GM19372 (cell line): Measurements from ENCODE around the gene SH3BP2.

ENCODE experiments used
- ATAC-seq: cut with Tn5 transposase; IDR thresholded peaks from one replicate; pipeline ENCODE4 v1.9.1; 2021; ENCODE audit warnings: mild to moderate bottlenecking, low read depth, moderate library complexity; ENCODE audit not compliant: unreplicated experiment

The SH3BP2 gene, protein sequence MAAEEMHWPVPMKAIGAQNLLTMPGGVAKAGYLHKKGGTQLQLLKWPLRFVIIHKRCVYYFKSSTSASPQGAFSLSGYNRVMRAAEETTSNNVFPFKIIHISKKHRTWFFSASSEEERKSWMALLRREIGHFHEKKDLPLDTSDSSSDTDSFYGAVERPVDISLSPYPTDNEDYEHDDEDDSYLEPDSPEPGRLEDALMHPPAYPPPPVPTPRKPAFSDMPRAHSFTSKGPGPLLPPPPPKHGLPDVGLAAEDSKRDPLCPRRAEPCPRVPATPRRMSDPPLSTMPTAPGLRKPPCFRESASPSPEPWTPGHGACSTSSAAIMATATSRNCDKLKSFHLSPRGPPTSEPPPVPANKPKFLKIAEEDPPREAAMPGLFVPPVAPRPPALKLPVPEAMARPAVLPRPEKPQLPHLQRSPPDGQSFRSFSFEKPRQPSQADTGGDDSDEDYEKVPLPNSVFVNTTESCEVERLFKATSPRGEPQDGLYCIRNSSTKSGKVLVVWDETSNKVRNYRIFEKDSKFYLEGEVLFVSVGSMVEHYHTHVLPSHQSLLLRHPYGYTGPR

DNA sequence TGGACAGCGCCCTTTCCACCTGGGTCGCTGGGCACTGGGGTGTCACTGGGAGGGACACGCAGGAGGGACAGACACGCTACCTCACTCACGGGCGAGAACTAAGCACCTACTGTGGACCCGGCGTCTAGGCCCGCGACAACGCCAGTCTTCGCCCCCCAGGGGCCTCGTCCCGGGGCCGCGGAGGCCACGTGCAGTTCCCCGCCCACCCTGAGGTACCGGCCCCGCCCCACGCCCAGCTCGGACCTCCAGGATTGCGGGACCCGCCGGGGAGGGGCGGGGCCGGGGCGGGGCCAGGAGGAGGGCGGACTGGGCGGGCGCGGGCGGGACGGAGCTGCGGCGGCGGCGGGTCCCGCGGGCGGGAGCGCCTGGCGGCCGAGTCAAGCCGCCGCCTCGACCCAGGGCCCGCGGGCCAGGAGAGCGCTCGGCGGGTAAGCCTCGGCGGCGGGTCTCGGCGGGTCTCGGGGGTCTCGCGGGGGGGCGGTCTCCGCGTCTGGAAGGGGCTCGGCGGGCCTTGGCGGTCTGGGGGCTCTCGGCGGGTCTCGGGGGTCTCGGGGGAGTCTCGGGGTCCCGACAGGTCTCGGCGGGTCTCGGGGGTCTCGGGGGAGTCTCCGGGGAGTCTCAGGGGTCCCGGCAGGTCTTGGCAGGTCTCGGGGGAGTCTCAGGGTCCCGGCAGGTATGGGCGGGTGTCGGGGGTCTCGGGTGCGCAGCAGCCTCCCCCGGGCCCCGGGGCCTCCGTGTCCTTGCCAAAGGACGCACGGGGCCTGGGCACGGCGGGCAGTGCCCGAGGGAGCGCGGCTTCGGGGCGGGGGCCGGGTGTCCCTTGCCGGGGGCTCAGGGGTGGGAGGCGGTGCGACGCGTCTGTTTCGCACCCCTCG lies at the start of gene SH3BP2:
SH3BP2 (plus strand) TSS at position 375 of the 875 bp plus-strand sequence. CDS start 27,533 bp downstream, outside the sequence.
- ATAC-seq = no peak

DNA sequence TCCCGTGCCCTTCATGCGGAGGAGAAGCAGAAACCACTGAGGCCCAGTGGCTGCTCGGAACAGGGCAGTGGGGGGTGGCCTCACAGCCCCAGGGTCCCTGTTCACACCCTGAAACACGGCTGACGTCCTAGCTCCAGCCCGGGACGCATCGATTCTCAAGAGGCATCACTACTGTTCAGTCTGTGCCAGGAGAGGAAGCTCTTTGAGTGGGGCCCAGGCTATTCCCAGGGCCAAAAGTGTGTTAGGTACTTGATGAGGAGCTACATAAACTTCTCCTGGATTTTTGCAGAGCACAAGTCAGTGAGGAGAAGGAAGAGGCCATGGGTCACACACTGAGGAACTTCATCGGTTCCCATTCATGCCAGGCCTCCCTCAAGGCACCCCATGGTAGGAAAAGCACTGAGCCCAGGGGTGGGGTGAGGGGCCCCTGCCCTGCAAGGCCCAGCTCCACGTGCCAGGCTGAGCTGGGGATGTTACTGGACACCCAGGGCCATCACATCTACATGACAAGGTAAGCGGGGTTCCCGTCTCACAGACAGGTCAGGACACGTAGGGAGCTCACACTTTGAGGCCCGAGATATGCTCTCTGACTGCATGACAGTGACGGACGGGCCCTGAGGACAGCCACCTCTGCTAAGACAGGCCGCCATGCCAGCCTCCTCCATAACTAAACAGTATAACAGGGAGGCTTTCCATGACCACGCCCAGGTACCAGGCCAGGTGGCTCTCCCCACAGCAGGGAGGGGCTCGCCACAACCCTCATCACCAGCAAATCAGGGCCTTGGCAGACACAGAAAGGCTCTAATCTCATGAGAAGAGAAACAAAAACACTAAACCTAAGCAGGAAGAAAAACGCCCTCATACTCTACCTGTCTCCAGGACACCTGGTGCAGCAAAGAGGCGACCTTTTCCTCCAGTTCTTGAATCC lies 49.1 kb upstream of the SH3BP2 start:
- no peak for ATAC-seq

DNA sequence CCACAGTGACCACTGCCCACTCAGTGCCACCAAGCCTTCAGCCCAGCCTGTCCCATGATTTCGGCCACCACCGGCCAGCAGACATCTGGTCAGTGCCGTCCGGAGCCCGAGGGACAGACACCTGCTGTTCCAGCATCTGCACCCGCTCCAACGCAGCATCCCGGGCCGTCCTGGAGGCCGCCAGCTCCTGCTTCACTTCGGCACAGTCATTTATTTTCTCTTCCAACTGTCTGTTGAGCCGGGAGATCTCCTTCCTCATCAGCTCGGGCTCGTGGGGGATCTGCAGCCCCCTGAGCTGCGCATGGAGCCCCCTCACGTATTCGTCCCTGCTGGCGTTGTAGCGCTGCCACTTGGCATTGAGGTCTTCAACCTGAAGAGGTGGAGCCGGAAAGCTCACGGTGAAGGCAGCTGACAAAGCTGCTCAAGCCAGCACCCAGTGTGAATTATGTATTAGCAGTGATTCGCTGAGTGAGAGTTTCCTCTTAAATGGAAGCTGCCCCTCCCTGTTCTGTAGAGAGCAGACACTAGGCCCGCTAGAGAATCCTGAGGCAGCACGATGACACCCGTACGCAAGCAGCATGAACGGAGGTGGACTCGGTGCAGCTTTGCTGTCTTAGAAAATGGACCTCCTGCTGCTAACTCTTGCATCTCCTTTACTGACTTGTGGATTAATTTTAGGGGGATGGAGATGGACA lies 48.2 kb upstream of the SH3BP2 start:
- no peak for ATAC-seq

DNA sequence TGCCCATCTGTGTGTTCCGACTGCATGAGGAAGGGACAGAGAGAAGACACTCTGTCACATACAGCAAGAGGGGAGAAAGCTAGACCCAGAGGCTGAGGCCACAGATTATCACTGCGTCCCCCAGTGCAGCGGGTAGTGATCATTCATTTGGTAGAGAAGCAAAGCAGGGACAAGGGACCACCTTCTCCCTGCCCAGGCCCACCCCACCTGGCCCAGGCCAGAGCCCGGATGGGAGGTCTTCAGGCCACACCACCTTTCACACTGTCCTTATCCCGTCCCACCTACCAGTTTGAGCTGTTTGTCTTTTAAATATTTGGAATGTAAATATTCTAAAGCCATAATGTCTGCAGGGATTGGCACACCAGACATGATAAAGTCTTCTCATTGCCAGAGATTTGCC lies 47.4 kb upstream of the SH3BP2 start:
- ATAC-seq = no peak

DNA sequence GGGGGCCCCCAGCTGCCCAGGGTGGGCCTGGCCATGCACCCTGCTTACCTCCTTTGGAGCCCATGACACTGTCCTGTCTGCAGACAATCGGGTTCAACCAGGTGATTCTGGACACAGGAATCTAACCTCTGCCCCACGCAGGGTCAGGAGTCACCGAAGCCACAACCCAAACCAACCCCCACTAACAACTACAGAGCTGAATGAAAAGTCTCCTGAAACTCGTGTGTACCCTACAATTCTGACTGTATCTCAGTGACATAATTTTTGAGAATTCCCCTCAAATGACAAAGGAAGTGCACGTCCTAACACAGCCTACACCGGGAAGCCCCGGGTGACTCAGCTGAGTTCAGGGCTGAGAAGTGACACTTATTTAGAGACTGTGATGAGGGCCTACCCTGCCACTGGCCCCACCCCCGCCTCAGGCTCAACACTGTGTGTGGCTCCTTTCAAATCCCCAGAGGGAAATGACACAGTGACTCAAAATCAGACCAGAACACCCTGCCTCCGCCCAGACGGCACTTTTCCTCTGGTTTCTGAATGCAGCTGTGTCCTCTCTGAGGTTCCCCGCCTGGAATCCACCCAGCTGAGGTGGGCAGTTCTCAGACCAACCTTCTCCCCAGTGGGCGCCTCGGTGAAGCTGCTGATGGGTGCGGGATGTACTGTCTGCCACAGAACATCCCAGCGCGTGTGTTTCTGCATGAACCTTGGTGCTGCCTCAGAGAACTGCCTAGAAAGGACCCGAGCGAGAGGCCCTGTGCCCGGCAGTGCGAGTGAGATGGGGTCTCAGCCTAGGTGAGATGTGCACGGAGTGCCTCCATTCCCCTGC lies 46.7 kb upstream of the SH3BP2 start:
- ATAC-seq = peak; percentile 92

DNA sequence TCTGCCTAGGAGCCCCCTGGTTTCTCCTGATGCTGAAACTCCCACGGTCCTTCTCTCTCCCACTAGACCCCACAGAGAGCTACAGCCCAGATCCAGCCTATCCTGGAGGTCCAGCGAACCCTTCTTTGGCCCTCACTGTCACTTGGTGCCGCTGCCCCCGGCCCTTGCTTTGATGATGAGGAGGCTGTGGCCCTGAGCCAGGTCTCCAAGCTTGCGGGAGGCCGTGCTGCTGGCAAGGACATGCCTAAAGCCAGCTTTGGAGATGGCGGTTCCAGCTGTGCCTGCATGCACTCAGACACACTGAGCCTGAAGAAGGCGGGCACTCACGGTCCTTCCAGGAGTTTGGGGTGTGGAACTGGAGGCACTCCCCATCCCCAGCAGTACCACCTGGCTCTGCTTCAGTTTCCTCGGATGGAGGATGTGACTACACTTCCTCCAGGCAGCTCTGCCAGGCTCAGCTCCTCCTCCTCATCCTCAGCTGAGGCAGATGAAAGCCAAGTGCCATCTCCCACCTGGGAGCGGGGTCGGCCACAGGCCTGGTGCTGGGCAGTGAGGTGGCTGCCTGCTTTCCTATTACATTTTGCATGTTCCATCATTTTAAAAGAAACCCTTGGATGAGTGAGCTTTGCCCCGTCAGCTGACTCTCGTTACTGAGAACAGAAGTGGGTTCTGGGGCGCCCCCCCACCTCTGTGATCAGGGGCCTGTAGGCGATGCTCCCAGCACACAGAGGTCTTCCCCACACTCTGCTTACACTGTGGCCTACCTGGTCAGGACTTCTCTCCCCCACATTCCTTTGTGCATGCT lies 45.8 kb upstream of the SH3BP2 start:
- ATAC-seq = no peak

DNA sequence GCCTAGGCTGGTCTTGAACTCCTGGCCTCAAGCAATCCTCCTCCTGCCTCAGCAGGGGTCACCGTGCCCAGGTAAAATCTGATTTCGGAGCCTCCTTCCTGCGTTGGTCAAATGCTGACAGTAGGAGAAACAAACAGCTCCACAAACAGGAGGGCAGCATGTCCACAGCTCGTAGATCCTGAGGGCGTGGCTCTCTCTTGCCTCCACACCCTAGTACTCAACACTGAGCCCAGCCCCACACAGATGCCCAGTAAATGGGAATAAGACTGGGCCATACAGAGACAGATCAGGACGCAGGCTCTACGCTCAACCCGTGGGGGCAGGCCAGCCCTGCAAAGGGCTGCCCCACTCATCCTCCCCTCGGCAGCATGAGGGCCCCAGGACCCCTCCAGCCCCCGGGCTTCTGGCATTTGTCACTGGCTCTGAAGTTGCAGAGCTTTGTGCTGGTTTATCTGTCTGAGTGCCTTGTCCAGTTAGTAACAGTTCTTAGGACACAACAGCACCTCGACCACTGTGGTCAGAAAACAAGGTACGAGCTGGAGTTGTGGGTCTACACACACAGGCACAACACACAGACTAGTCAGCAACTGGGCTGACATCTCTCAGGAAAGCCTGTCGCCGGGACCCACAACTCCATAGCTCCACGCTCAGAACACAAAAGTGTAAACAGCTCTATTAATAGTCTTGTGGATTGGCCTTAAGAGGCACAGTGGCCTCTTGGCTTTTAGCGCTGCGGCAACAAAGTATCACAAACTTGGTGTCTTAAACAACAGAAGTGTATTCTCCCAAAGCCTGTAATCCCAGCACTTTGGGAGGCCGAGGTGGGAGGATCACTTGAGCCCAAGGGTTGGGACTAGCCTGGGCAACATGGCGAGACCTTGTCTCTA lies 41.9 kb upstream of the SH3BP2 start:
- ATAC-seq = no peak

DNA sequence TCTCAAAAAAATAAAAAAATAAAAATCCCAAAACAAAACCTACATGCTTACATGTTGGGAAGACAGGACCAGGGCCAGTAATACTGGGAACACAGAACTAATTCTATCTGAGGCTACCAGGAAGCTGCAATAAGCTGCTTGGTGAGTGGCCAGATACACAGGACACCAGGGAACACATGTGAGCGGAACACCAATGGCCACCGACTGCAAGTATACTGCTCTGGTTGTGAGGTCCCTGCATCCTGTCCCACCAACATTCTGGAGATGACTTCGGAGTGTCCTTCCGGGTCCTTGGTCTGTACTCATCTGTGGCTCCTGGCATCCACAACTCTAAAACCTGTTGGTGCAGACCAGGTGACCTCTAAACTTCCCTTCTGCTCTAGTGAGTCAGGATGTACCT lies 39.4 kb upstream of the SH3BP2 start:
- ATAC-seq = no peak

DNA sequence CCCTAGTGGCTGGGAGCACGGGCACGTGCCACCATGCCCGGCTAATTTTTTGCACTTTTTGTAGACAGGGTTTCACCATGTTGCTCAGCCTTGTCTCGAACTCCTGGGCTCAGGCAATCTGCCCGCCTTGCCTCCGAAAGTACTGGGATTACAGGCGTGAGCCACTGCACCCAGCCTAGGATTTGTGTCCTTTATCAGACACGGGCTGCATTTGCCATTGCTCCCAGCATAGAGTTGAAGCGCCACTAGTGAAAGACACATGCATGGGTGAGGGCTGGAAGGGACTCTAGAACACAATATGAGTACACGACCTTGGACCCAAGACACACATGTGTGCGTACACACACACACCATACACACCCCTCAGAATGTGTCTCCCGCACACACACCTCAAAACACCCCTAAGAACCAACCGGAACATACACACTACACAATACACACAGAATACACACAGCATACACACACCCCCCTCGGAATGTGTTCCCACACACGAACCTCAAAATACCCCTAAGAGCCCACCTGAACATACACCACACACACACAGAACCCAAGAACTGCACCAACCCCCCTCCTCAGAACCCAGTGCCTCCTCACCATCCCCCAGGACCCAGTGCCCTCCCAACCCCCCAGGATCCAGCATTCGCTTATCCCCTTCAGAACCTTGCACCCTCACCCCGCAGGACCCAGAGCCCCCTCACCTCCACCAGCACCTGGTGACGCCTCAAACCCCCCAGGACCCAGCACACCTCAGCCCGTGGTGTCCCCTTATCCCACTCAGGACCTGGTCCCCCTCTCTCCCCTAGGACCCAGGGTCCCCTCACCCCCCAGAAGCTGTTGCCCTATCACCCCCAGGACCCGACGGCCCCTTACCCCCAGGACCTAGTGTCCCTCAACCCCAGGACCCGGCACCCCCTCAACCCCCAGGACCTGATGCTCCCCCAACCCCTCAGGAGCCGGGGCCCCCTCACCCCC lies 37.8 kb upstream of the SH3BP2 start:
- no peak for ATAC-seq

DNA sequence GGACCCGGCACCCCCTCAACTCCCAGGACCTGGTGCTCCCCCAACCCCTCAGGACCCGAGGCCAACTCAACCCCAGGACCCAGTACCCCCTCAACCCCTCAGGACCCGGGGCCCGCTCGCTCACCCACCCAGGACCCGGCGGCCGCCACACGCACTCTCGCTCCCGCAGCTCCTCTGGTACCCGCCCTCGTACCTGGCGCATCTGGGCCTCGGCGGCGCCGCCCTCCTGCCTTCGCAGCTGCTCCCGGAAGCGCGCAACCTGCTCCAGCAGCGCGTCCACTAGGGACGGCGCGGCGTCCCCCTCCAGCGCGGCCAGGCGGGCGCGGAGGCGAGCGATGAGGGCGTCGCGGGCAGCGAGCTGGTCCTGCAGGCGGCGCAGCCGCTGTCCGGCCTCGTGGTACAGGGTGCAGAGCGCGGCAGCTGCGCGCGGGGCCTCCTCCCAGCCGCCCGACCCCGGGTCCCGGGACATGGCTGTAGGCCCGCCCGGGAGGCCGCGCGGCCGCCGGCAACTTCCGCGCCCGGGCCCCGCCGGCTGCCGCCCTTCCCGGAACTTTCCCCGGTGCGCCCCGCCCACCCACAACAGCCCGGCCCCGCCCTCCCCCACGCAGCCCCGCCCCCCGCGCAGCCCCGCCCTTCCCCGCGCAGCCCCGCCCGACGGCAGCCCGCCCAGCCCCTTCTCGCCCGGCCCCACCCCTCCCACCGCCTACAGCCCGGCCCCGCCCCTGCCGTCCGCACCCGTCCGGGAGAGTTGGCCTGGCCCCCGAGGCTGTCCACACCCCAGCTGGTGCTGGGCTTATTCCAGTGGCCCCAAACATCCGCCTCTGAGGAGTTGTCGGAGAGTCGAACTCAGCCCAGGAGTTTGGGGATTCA lies 36.8 kb upstream of the SH3BP2 start, which contains the start of gene TNIP2:
TNIP2 (minus strand) TSS at position 516 of the 870 bp plus-strand sequence; CDS start at position 469, 47 bp downstream.
- ATAC-seq = peak; percentile 70

DNA sequence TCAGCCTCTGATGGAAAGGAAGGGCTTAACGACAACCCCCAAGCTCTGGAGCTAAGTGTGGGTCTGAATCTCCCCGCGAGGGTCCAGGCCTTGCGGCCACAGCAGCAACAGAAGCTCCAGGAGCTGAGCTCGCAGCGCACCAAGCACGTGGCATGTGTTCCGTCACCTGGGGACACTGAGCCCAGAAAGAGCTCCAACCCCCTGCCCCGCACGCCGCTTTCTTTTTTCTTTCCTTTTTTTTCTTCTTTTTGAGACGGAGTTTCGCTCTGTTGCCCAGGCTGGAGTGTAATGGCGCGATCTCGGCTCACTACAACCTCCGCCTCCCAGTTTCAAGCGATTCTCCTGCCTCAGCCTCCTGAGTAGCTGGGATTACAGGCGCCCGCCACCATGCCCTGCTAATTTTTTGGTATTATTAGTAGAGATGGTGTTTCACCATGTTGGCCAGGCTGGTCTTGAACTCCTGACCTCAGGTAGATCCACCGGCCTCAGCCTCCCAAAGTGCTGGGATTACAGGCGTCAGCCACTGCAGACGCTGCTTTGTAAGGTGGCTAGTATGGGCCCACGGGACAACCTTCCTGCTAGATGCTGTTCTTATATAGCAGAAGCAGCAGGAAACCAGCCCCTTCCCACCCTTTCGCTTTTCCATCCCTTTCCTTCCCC lies 36.1 kb upstream of the SH3BP2 start:
- ATAC-seq = no peak

DNA sequence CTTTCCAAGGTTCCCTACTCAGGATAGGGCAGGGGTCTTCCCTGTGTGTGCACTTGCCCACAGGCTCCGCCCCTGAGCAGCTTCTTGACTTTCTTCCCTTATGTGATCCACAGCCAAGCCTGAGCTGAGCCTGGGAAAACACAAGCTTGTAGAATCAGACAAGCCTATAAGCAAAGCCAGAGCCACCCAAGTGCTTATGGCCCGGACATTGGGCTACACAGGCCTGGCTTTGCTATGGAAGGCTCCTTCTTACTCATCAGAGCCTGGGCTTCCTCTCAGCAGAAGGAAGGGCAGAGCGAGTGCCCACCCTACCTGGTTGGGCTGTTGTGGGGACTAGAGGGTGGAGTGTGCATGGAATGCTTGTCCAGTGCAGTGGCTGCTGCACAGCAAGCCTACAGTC lies 35.5 kb upstream of the SH3BP2 start:
- no peak for ATAC-seq

DNA sequence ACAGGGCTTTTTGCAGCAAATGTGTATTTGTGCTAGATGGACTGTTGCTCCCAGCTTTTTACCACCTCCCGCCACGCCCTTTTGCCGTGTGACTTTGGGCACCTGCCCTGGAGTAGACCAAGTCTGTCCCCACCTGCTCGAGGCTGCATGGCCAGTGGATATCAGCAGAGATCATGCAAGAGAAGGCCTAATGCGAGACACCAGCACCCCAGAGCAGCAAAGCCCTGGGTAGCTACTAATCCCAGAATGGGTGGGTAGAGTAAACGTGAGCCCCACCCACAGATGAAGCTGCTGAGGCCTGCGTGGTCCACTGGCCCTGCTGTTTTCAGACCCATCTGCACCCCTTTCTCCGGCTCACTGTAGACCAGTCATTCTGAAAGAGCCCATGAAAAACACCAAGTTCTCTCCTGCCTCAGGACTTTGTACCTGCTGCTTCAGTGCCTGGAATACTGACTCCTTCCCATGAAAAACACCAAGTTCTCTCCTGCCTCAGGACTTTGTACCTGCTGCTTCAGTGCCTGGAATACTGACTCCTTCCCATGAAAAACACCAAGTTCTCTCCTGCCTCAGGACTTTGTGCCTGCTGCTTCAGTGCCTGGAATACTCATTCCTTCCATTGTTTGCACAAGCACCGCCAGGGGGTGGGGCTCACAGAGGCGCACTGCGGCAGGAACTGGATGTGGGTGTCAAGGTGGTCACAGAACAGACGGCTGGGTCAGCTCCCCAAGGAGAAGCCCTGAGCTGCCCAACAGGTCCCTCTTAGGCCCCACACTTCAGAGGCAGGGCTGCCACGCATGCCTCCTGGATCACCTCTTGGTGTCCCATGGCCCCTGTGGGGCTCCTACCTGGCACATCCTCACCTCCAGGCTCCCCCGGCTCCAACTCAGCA lies 31.6 kb upstream of the SH3BP2 start:
- ATAC-seq = no peak
